Ascending aorta (tissue), 2 donors: ENCODE measurements around the gene AAK1. TPM values are rescaled to one million over a fixed set of nuclear protein-coding genes. Genes with fewer than 3 reads are reported as not detected.

Experiments
- DNase-seq, 2 donors: peaks; one replicate each; pipeline ENCODE4 v3.0.0-alpha.2; 2019; ENCODE audit warnings: low spot score in 2 of 2
- H3K27ac ChIP-seq, 2 donors: fragments of 200-600 bp; sonication (generic); one replicate each; pipeline ENCODE4 v1.5.1; 2016 to 2017; ENCODE audit warnings: mild to moderate bottlenecking in 1 of 2
- H3K27me3 ChIP-seq: fragments of 200-600 bp; sonication (generic); one replicate; pipeline ENCODE4 v1.5.1; 2017
- H3K36me3 ChIP-seq, 2 donors: fragments of 200-600 bp; sonication (generic); one replicate each; pipeline ENCODE4 v1.5.1; 2016
- H3K4me1 ChIP-seq, 2 donors: fragments of 200-600 bp; sonication (generic); one replicate each; pipeline ENCODE4 v1.5.1; 2016 to 2017; ENCODE audit warnings: mild to moderate bottlenecking in 1 of 2
- H3K4me3 ChIP-seq, 2 donors: fragments of 200-600 bp; sonication (generic); one replicate each; pipeline ENCODE4 v1.5.1; 2016 to 2017; ENCODE audit warnings: mild to moderate bottlenecking in 1 of 2
- H3K9me3 ChIP-seq, 2 donors: fragments of 200-600 bp; sonication (generic); one replicate each; pipeline ENCODE4 v1.5.1; 2016
- intact Hi-C: fragments of 100-400 bp; cut with DNase I; formaldehyde crosslinking; loops from one replicate; pipeline ENCODE4 v1.15.1; 2023
- total RNA-seq: library from RNA; depleted of rRNA; stranded (reverse); fragments of >200 nt; gene quantifications from one replicate; pipeline ENCODE4 v1.1.0, GENCODE V29; 2016
- TF ChIP-seq, protein P1 (sequence below), 3 experiments: fragments of 200-600 bp in 2 of 3; fragments of 450-650 bp in 1 of 3; sonication (generic) in 2 of 3; IDR thresholded peaks; one replicate each; pipeline ENCODE4 v1.5.1; 2016 to 2019; ENCODE audit warnings: antibody characterized with exemption in 3 of 3, mild to moderate bottlenecking in 1 of 3, moderate library complexity in 1 of 3

AAK1 gene
- total RNA-seq, 1 donor from 2014 or later, result 53.4 TPM

GRCh38 chr2:69436938-69437750 lies 206.4 kb downstream of the AAK1 start, which contains the start of gene NFU1:
TSS of gene NFU1 (minus strand) at chr2:69437435. CDS start at chr2:69437422, 13 bp downstream.
- no peaks in the 10 kb centered on the region for H3K9me3 ChIP-seq
- H3K4me3 ChIP-seq, result peak within 1 kb of the TSS; percentile 81 to 92
- DNase-seq, result peak; percentile 80 to 97
- H3K36me3 ChIP-seq, result no peaks in the 10 kb centered on the region
- TF ChIP-seq, protein P1, sequence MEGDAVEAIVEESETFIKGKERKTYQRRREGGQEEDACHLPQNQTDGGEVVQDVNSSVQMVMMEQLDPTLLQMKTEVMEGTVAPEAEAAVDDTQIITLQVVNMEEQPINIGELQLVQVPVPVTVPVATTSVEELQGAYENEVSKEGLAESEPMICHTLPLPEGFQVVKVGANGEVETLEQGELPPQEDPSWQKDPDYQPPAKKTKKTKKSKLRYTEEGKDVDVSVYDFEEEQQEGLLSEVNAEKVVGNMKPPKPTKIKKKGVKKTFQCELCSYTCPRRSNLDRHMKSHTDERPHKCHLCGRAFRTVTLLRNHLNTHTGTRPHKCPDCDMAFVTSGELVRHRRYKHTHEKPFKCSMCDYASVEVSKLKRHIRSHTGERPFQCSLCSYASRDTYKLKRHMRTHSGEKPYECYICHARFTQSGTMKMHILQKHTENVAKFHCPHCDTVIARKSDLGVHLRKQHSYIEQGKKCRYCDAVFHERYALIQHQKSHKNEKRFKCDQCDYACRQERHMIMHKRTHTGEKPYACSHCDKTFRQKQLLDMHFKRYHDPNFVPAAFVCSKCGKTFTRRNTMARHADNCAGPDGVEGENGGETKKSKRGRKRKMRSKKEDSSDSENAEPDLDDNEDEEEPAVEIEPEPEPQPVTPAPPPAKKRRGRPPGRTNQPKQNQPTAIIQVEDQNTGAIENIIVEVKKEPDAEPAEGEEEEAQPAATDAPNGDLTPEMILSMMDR (IDR thresholded peaks at IDR 0.05), result peak; percentile 61 to 84 (median 75)
- intact Hi-C loops, result loop anchor here (1.0 to 10.0 kb wide), 4 partner anchors 50 to 605 kb away; partner anchors contain the start of genes GFPT1 and GMCL1
- no peaks in the 10 kb centered on the region for H3K27me3 ChIP-seq
- H3K4me1 ChIP-seq, result peaks cover 5 to 14% of the 10 kb centered on the region in 2 donors
- H3K27ac ChIP-seq, result peak within 1 kb of the TSS; percentile 94 to 95

- no peak for DNase-seq
- peak overlapping the region; percentile 94 to 95 for H3K27ac ChIP-seq
- peaks cover 5 to 14% of the 10 kb centered on the region in 2 donors for H3K4me1 ChIP-seq
- intact Hi-C loops, result loop anchor here (2.0 to 10.0 kb wide), 2 partner anchors 208 to 388 kb away; partner anchors contain the start of gene GMCL1
- no peaks in the 10 kb centered on the region for H3K9me3 ChIP-seq
- H3K4me3 ChIP-seq, result peak overlapping the region; percentile 81 to 92
- H3K36me3 ChIP-seq, result no peaks in the 10 kb centered on the region
- TF ChIP-seq, protein P1 (IDR thresholded peaks at IDR 0.05), result no peak
- H3K27me3 ChIP-seq, result no peaks in the 10 kb centered on the region
Observed at GRCh38 chr2:69436596-69436937, 207.0 kb downstream of the AAK1 start.

GRCh38 chr2:69434753-69435152 lies 208.8 kb downstream of the AAK1 start:
- DNase-seq, result no peak
- peaks cover 5 to 14% of the 10 kb centered on the region in 2 donors for H3K4me1 ChIP-seq
- intact Hi-C loops, result loop anchor here (10.0 kb wide), 1 partner anchor 390 kb away; the partner anchor contains the start of gene GMCL1
- H3K4me3 ChIP-seq, result no peak overlapping the region
- H3K9me3 ChIP-seq, result no peaks in the 10 kb centered on the region
- TF ChIP-seq, protein P1 (IDR thresholded peaks at IDR 0.05), result no peak
- H3K36me3 ChIP-seq, result peaks cover 0 to 16% of the 10 kb centered on the region in 2 donors
- no peaks in the 10 kb centered on the region for H3K27me3 ChIP-seq
- H3K27ac ChIP-seq, result no peak overlapping the region

- no peak for DNase-seq
- intact Hi-C loops, result loop anchor here (10.0 kb wide), 1 partner anchor 395 kb away; the partner anchor contains the start of gene GMCL1
- no peak overlapping the region for H3K4me3 ChIP-seq
- H3K27ac ChIP-seq, result no peak overlapping the region
- H3K9me3 ChIP-seq, result no peaks in the 10 kb centered on the region
- H3K27me3 ChIP-seq, result no peaks in the 10 kb centered on the region
- peaks cover 18 to 49% of the 10 kb centered on the region in 2 donors for H3K36me3 ChIP-seq
- TF ChIP-seq, protein P1 (IDR thresholded peaks at IDR 0.05), result no peak
- H3K4me1 ChIP-seq, result no peaks in the 10 kb centered on the region
Observed at GRCh38 chr2:69429491-69430183, 213.9 kb downstream of the AAK1 start.

GRCh38 chr2:69428981-69429380 lies 214.6 kb downstream of the AAK1 start:
- intact Hi-C loops, result no loop called here
- TF ChIP-seq, protein P1 (IDR thresholded peaks at IDR 0.05), result no peak
- no peak for DNase-seq
- Histone ChIP-seq H3K4me3 (no peak overlapping the region), H3K4me1 (no peaks in the 10 kb centered on the region), H3K27me3 (no peaks in the 10 kb centered on the region), H3K27ac (no peak overlapping the region), H3K36me3 (peaks cover 18 to 49% of the 10 kb centered on the region in 2 donors), H3K9me3 (no peaks in the 10 kb centered on the region)
